ENCODE measurements around the gene CFAP43. TPM values are rescaled to one million over a fixed set of nuclear protein-coding genes. Genes with fewer than 3 reads are reported as not detected.

CFAP43 gene
- polyA plus RNA-seq, 2 donors, result 0.04 to 0.16 TPM

Other genes starting within 250 kb of the CFAP43 start
- gene COL17A1, start 146.5 kb downstream of the CFAP43 start, polyA plus RNA-seq, result 10 to 100 TPM; 80.9 to 87.2 TPM
- gene SFR1, start 110.2 kb downstream of the CFAP43 start, polyA plus RNA-seq, result 1 to 10 TPM; 3.8 to 6.3 TPM
- gene GSTO1, start 22.5 kb upstream of the CFAP43 start, polyA plus RNA-seq, result 10 to 100 TPM; 57.4 to 63.1 TPM
- gene GSTO2, start 36.8 kb upstream of the CFAP43 start, polyA plus RNA-seq, result 10 to 100 TPM; 19.9 to 20.3 TPM
- gene ITPRIP, start 106.1 kb upstream of the CFAP43 start, polyA plus RNA-seq, result 10 to 100 TPM; 34.0 to 34.5 TPM
- under 1 TPM; 0.11 to 0.14 TPM for gene CFAP58, start 121.5 kb upstream of the CFAP43 start, polyA plus RNA-seq

Measured in esophagus (tissue), 2 donors.